Activated naive CD4-positive, alpha-beta T cell treated with anti-CD3 and anti-CD28 coated beads, Interleukin-2, amount 50 U/mL, for 24 hours (primary cell): ENCODE measurements around the gene TXNDC11.

Experiments
- H3K27ac Mint-ChIP-seq: one replicate; pipeline ENCODE4 v1.8.0; 2021; ENCODE audit warnings: mild to moderate bottlenecking, mixed read lengths
- H3K27me3 Mint-ChIP-seq: one replicate; pipeline ENCODE4 v1.8.0; 2021; ENCODE audit warnings: mixed read lengths
- H3K36me3 Mint-ChIP-seq: one replicate; pipeline ENCODE4 v1.8.0; 2021; ENCODE audit warnings: mixed read lengths
- H3K4me1 Mint-ChIP-seq: one replicate; pipeline ENCODE4 v1.8.0; 2021; ENCODE audit warnings: mixed read lengths
- H3K4me3 Mint-ChIP-seq: one replicate; pipeline ENCODE4 v1.8.0; 2021; ENCODE audit warnings: mild to moderate bottlenecking, mixed read lengths
- H3K9me3 Mint-ChIP-seq: one replicate; pipeline ENCODE4 v1.8.0; 2021; ENCODE audit warnings: mixed read lengths

TXNDC11 gene

GRCh38 chr16:11692651-11693050, 50.0 kb downstream of the TXNDC11 start:
- Mint-ChIP-seq H3K4me3 (no peak overlapping the region), H3K36me3 (peaks cover 22% of the 10 kb centered on the region), H3K9me3 (no peaks in the 10 kb centered on the region), H3K4me1 (peaks cover 33% of the 10 kb centered on the region), H3K27me3 (no peaks in the 10 kb centered on the region), H3K27ac (no peak overlapping the region)

GRCh38 chr16:11692171-11692570, 50.5 kb downstream of the TXNDC11 start:
- no peak overlapping the region for H3K27ac Mint-ChIP-seq
- H3K36me3 Mint-ChIP-seq = peaks cover 24% of the 10 kb centered on the region
- no peaks in the 10 kb centered on the region for H3K27me3 Mint-ChIP-seq
- H3K4me1 Mint-ChIP-seq = peaks cover 33% of the 10 kb centered on the region
- no peaks in the 10 kb centered on the region for H3K9me3 Mint-ChIP-seq
- no peak overlapping the region for H3K4me3 Mint-ChIP-seq

GRCh38 chr16:11691771-11692170, 50.9 kb downstream of the TXNDC11 start:
- Mint-ChIP-seq H3K27me3 (no peaks in the 10 kb centered on the region), H3K4me1 (peaks cover 33% of the 10 kb centered on the region), H3K4me3 (no peak overlapping the region), H3K27ac (no peak overlapping the region), H3K36me3 (peaks cover 22% of the 10 kb centered on the region), H3K9me3 (no peaks in the 10 kb centered on the region)

- Mint-ChIP-seq H3K27ac (no peak overlapping the region), H3K27me3 (no peaks in the 10 kb centered on the region), H3K4me1 (peaks cover 33% of the 10 kb centered on the region), H3K36me3 (peaks cover 22% of the 10 kb centered on the region), H3K4me3 (no peak overlapping the region), H3K9me3 (no peaks in the 10 kb centered on the region)
Observed at GRCh38 chr16:11691235-11691634, 51.4 kb downstream of the TXNDC11 start.

GRCh38 chr16:11689031-11689840, 53.4 kb downstream of the TXNDC11 start:
- Mint-ChIP-seq H3K4me1 (peaks cover 31% of the 10 kb centered on the region), H3K36me3 (peaks cover 17% of the 10 kb centered on the region), H3K27ac (peak overlapping the region; percentile 41), H3K9me3 (no peaks in the 10 kb centered on the region), H3K4me3 (no peak overlapping the region), H3K27me3 (no peaks in the 10 kb centered on the region)

GRCh38 chr16:11688520-11688886, 54.2 kb downstream of the TXNDC11 start:
- H3K4me1 Mint-ChIP-seq = peaks cover 31% of the 10 kb centered on the region
- no peak overlapping the region for H3K27ac Mint-ChIP-seq
- no peaks in the 10 kb centered on the region for H3K9me3 Mint-ChIP-seq
- H3K36me3 Mint-ChIP-seq = peaks cover 17% of the 10 kb centered on the region
- H3K27me3 Mint-ChIP-seq = no peaks in the 10 kb centered on the region
- H3K4me3 Mint-ChIP-seq = no peak overlapping the region

GRCh38 chr16:11687601-11688519, 54.8 kb downstream of the TXNDC11 start:
- H3K27me3 Mint-ChIP-seq = no peaks in the 10 kb centered on the region
- H3K27ac Mint-ChIP-seq = peak overlapping the region; percentile 21
- no peaks in the 10 kb centered on the region for H3K9me3 Mint-ChIP-seq
- peaks cover 16% of the 10 kb centered on the region for H3K36me3 Mint-ChIP-seq
- no peak overlapping the region for H3K4me3 Mint-ChIP-seq
- peaks cover 35% of the 10 kb centered on the region for H3K4me1 Mint-ChIP-seq

GRCh38 chr16:11686713-11687380, 55.8 kb downstream of the TXNDC11 start:
- H3K36me3 Mint-ChIP-seq = peaks cover 14% of the 10 kb centered on the region
- H3K27me3 Mint-ChIP-seq = no peaks in the 10 kb centered on the region
- peaks cover 45% of the 10 kb centered on the region for H3K4me1 Mint-ChIP-seq
- H3K4me3 Mint-ChIP-seq = no peak overlapping the region
- no peaks in the 10 kb centered on the region for H3K9me3 Mint-ChIP-seq
- H3K27ac Mint-ChIP-seq = peak overlapping the region; percentile 76

GRCh38 chr16:11685844-11686618, 56.6 kb downstream of the TXNDC11 start:
- no peak overlapping the region for H3K4me3 Mint-ChIP-seq
- peaks cover 14% of the 10 kb centered on the region for H3K36me3 Mint-ChIP-seq
- no peaks in the 10 kb centered on the region for H3K27me3 Mint-ChIP-seq
- no peak overlapping the region for H3K27ac Mint-ChIP-seq
- no peaks in the 10 kb centered on the region for H3K9me3 Mint-ChIP-seq
- peaks cover 52% of the 10 kb centered on the region for H3K4me1 Mint-ChIP-seq

- Mint-ChIP-seq H3K27me3 (no peaks in the 10 kb centered on the region), H3K4me3 (no peak overlapping the region), H3K27ac (peak overlapping the region; percentile 63), H3K36me3 (peaks cover 11% of the 10 kb centered on the region), H3K9me3 (no peaks in the 10 kb centered on the region), H3K4me1 (peaks cover 55% of the 10 kb centered on the region)
Observed at GRCh38 chr16:11684231-11685025, 58.2 kb downstream of the TXNDC11 start.

- Mint-ChIP-seq H3K27ac (peak overlapping the region; percentile 59), H3K4me3 (no peak overlapping the region), H3K27me3 (no peaks in the 10 kb centered on the region), H3K9me3 (no peaks in the 10 kb centered on the region), H3K4me1 (peaks cover 46% of the 10 kb centered on the region), H3K36me3 (peaks cover 11% of the 10 kb centered on the region)
Observed at GRCh38 chr16:11683145-11683544, 59.5 kb downstream of the TXNDC11 start.

GRCh38 chr16:11682655-11683096, 60.0 kb downstream of the TXNDC11 start:
- H3K9me3 Mint-ChIP-seq = no peaks in the 10 kb centered on the region
- peak overlapping the region; percentile 85 for H3K27ac Mint-ChIP-seq
- H3K36me3 Mint-ChIP-seq = peaks cover 10% of the 10 kb centered on the region
- no peaks in the 10 kb centered on the region for H3K27me3 Mint-ChIP-seq
- no peak overlapping the region for H3K4me3 Mint-ChIP-seq
- H3K4me1 Mint-ChIP-seq = peaks cover 49% of the 10 kb centered on the region

- no peaks in the 10 kb centered on the region for H3K27me3 Mint-ChIP-seq
- peak overlapping the region; percentile 96 for H3K27ac Mint-ChIP-seq
- H3K9me3 Mint-ChIP-seq = no peaks in the 10 kb centered on the region
- peaks cover 54% of the 10 kb centered on the region for H3K4me1 Mint-ChIP-seq
- peaks cover 8% of the 10 kb centered on the region for H3K36me3 Mint-ChIP-seq
- H3K4me3 Mint-ChIP-seq = peak overlapping the region; percentile 61
Observed at GRCh38 chr16:11681976-11682654, 60.5 kb downstream of the TXNDC11 start.

- Mint-ChIP-seq H3K4me3 (peak overlapping the region; percentile 61), H3K27ac (peak overlapping the region; percentile 96), H3K9me3 (no peaks in the 10 kb centered on the region), H3K27me3 (no peaks in the 10 kb centered on the region), H3K36me3 (peaks cover 5% of the 10 kb centered on the region), H3K4me1 (peaks cover 52% of the 10 kb centered on the region)
Observed at GRCh38 chr16:11681556-11681955, 61.1 kb downstream of the TXNDC11 start.
